Chondrocyte (in vitro differentiated cells): ENCODE data around the gene ATRIP. TPM values are rescaled to one million over a fixed set of nuclear protein-coding genes. Genes with fewer than 3 reads are reported as not detected.

Experiments
- DNase-seq: peaks from one replicate; pipeline ENCODE4 v3.0.0; 2021; ENCODE audit warnings: mixed read lengths, low spot score
- H3K27ac Mint-ChIP-seq: one replicate; pipeline ENCODE4 v1.8.0; 2021; ENCODE audit warnings: mild to moderate bottlenecking, moderate library complexity, mixed read lengths; ENCODE audit not compliant: unreplicated experiment
- H3K27me3 Mint-ChIP-seq: 2 replicates; pipeline ENCODE4 v1.8.0; 2021; ENCODE audit warnings: low read depth, mixed read lengths
- H3K36me3 Mint-ChIP-seq: 2 replicates; pipeline ENCODE4 v1.8.0; 2021; ENCODE audit warnings: low read depth, mixed read lengths
- H3K4me1 Mint-ChIP-seq: 2 replicates; pipeline ENCODE4 v1.8.0; 2021; ENCODE audit warnings: low read depth, mild to moderate bottlenecking, mixed read lengths
- H3K4me3 Mint-ChIP-seq: one replicate; pipeline ENCODE4 v1.8.0; 2021; ENCODE audit warnings: mild to moderate bottlenecking, moderate library complexity, mixed read lengths; ENCODE audit not compliant: unreplicated experiment
- H3K9me3 Mint-ChIP-seq: 2 replicates; pipeline ENCODE4 v1.8.0; 2021; ENCODE audit warnings: low read depth, mixed read lengths
- total RNA-seq: library from RNA; stranded (reverse); gene quantifications from 3 replicates; pipeline ENCODE4 v1.2.1, GENCODE V29; 2021
- TF ChIP-seq, protein P1 (sequence below): fragments of 200-600 bp; sonication (generic); IDR thresholded peaks from 2 replicates; pipeline ENCODE4 v1.5.0; 2021; ENCODE audit warnings: antibody characterized with exemption, mild to moderate bottlenecking, moderate library complexity

The ATRIP gene
- total RNA-seq, 1 donor from 2014 or later, result 8.7 TPM

DNA sequence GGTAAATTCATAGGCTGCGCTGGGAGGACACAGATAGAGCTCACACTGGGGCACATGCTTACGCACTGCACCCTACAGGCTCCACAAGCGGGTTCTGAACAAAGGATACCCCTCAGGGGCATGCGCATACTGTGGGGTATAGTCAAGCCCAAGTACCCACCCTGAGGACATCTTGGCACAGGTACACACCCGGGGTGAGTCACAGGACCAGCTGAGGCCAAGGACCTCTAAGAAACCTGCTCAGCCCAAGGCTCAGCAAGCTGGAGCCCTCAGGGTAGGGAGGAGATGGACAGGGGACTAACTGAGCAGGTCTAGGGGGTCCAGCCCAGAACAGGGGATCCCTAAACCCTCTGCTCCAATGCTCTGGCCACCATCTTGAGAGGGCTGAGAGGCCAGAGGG, 54.1 kb downstream of the ATRIP start:
- Mint-ChIP-seq H3K4me1 (peaks cover 29% of the 10 kb centered on the region), H3K36me3 (peaks cover 7% of the 10 kb centered on the region), H3K9me3 (peaks cover 2% of the 10 kb centered on the region), H3K27me3 (no peaks in the 10 kb centered on the region), H3K27ac (no peak overlapping the region), H3K4me3 (no peak overlapping the region)
- TF ChIP-seq, protein P1, sequence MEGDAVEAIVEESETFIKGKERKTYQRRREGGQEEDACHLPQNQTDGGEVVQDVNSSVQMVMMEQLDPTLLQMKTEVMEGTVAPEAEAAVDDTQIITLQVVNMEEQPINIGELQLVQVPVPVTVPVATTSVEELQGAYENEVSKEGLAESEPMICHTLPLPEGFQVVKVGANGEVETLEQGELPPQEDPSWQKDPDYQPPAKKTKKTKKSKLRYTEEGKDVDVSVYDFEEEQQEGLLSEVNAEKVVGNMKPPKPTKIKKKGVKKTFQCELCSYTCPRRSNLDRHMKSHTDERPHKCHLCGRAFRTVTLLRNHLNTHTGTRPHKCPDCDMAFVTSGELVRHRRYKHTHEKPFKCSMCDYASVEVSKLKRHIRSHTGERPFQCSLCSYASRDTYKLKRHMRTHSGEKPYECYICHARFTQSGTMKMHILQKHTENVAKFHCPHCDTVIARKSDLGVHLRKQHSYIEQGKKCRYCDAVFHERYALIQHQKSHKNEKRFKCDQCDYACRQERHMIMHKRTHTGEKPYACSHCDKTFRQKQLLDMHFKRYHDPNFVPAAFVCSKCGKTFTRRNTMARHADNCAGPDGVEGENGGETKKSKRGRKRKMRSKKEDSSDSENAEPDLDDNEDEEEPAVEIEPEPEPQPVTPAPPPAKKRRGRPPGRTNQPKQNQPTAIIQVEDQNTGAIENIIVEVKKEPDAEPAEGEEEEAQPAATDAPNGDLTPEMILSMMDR, result no peak
- peak; percentile 44 for DNase-seq

DNA sequence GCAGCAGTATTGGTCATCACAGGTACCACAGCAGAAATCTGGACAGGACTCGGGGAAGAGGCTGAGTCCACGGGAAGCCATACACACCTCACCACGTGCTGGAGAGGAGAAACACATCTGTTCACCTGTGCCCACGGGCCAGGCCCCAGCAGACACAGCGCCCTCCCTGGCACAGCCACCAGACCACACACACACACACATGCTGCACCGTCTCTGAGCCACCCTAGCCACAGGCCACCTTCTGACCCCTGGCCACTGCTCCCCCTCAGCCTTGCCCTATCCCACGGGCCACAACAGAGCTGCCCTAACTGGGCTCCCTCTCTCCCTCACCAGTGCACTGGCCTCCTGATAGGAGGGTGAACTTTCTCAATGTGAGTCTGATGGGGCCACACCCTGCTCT, 54.7 kb downstream of the ATRIP start:
- H3K4me1 Mint-ChIP-seq, result peaks cover 29% of the 10 kb centered on the region
- peaks cover 2% of the 10 kb centered on the region for H3K9me3 Mint-ChIP-seq
- TF ChIP-seq, protein P1, result no peak
- no peak overlapping the region for H3K4me3 Mint-ChIP-seq
- peak; percentile 81 for DNase-seq
- H3K27ac Mint-ChIP-seq, result no peak overlapping the region
- H3K27me3 Mint-ChIP-seq, result no peaks in the 10 kb centered on the region
- peaks cover 7% of the 10 kb centered on the region for H3K36me3 Mint-ChIP-seq

DNA sequence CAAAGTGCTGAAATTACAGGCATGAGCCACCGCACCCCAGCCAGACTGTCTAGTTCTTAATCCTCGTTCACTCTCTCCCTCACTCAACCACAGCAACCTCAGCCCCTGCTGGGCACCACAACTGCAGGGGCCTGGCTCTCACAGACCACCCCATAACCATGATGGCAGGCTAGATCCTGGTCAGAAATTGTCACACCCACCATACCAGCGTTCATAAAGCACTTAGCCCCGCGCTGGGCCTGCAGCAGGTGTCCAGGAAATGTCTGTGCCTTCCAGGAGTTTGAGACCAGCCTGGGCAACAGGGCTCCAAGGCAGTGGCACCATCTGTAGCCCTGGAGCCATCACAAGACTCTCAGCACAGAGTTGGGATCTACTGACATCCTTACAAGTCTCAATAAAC, 55.6 kb downstream of the ATRIP start:
- peaks cover 2% of the 10 kb centered on the region for H3K9me3 Mint-ChIP-seq
- TF ChIP-seq, protein P1, result no peak
- no peak overlapping the region for H3K4me3 Mint-ChIP-seq
- DNase-seq, result no peak
- peaks cover 30% of the 10 kb centered on the region for H3K4me1 Mint-ChIP-seq
- H3K27ac Mint-ChIP-seq, result peak overlapping the region; percentile 22
- no peaks in the 10 kb centered on the region for H3K27me3 Mint-ChIP-seq
- H3K36me3 Mint-ChIP-seq, result peaks cover 7% of the 10 kb centered on the region

DNA sequence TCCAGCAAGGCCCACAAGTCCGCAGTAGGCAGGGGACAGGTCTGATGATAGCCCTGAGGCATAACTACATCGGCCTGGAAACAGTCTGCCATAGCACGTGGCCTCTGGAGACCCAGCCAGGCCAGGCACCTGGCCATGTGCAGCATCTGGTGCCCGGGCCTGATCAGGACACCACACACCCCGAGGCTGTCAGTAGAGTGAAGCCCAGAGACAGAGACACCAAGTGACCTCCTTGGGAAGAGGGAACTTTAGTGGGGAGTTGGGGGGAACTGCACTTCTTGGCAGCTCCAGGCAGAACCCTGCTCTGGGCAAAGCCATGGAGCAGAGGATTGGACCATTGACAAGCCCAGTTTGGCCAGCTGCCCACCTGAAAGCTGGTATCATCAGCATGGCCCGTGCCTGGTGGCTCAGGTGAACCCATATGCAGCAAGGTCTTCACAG, 56.2 kb downstream of the ATRIP start:
- Mint-ChIP-seq H3K4me1 (peaks cover 36% of the 10 kb centered on the region), H3K4me3 (peak overlapping the region; percentile 78), H3K9me3 (peaks cover 2% of the 10 kb centered on the region), H3K36me3 (peaks cover 4% of the 10 kb centered on the region), H3K27ac (no peak overlapping the region), H3K27me3 (no peaks in the 10 kb centered on the region)
- no peak for DNase-seq
- TF ChIP-seq, protein P1, result no peak

DNA sequence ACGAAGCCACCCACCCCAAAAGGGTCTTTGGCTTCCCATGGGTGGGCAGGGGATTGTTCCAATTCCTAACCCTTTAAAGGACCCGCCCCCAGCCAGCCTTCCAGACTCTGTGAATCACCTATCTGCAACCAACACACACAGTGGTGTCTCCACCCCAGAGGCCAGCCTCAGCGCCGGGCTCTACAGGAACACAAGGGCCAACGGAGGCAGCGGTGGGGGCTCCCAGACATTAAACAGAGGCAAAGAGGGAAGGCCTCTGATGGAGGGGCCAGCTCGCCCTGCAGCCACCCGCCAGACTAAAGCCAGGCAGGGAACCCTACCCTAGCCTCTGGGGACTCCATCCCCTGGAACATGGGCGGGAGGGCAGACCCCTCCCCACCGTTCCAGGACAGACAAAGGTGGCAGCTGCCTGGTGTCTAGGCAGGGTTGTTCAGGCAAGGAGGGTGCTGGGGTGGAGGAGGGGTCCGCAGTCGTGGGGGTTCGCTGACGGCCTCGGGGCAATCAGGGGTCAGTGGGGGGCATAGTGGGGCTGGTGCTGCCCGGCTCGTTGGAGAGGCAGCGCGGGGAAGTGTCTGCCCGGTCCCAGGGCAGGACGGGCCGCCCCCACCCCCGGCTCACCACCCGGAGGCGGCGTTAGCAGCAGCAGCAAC, 57.0 kb downstream of the ATRIP start:
- Mint-ChIP-seq H3K9me3 (no peaks in the 10 kb centered on the region), H3K36me3 (peaks cover under 1% of the 10 kb centered on the region), H3K4me3 (peak overlapping the region; percentile 78), H3K27me3 (no peaks in the 10 kb centered on the region), H3K4me1 (peaks cover 39% of the 10 kb centered on the region), H3K27ac (peak overlapping the region; percentile 80)
- TF ChIP-seq, protein P1, result peak; percentile 34
- DNase-seq, result no peak
